HG02610 (cell line): ENCODE data around the gene RNF223.
"Not testable (repeated sequence)": the region's sequence is repeated elsewhere in the genome, so short reads cannot be mapped to it uniquely, and the experiment has no call there.

ENCODE experiments used
- ATAC-seq: cut with Tn5 transposase; IDR thresholded peaks from one replicate; pipeline ENCODE4 v1.9.1; 2021; ENCODE audit warnings: mild to moderate bottlenecking, moderate library complexity; ENCODE audit not compliant: unreplicated experiment

The RNF223 gene

GRCh38 chr1:1031659-1032235, 42.4 kb downstream of the RNF223 start:
- ATAC-seq, result no peak

GRCh38 chr1:1030867-1031658, 43.0 kb downstream of the RNF223 start:
- ATAC-seq, result not testable (repeated sequence)

GRCh38 chr1:1027791-1028190, 46.3 kb downstream of the RNF223 start:
- no peak for ATAC-seq

- no peak for ATAC-seq
Observed at GRCh38 chr1:1026599-1027413, 47.3 kb downstream of the RNF223 start.

GRCh38 chr1:1025730-1026129, 48.4 kb downstream of the RNF223 start:
- ATAC-seq, result no peak

- ATAC-seq, result no peak
Observed at GRCh38 chr1:1024771-1025699, 49.1 kb downstream of the RNF223 start.

GRCh38 chr1:1024149-1024770, 49.8 kb downstream of the RNF223 start:
- no peak for ATAC-seq

GRCh38 chr1:1023700-1024099, 50.4 kb downstream of the RNF223 start:
- ATAC-seq, result no peak

GRCh38 chr1:1022302-1023009, 51.6 kb downstream of the RNF223 start:
- no peak for ATAC-seq

- ATAC-seq, result no peak
Observed at GRCh38 chr1:1021920-1022259, 52.2 kb downstream of the RNF223 start.

- no peak for ATAC-seq
Observed at GRCh38 chr1:1021010-1021919, 52.8 kb downstream of the RNF223 start.
